ENCODE measurements around the gene BACE1-AS.
"Not testable (repeated sequence)": the region's sequence is repeated elsewhere in the genome, so short reads cannot be mapped to it uniquely, and the experiment has no call there.

The BACE1-AS gene

DNA sequence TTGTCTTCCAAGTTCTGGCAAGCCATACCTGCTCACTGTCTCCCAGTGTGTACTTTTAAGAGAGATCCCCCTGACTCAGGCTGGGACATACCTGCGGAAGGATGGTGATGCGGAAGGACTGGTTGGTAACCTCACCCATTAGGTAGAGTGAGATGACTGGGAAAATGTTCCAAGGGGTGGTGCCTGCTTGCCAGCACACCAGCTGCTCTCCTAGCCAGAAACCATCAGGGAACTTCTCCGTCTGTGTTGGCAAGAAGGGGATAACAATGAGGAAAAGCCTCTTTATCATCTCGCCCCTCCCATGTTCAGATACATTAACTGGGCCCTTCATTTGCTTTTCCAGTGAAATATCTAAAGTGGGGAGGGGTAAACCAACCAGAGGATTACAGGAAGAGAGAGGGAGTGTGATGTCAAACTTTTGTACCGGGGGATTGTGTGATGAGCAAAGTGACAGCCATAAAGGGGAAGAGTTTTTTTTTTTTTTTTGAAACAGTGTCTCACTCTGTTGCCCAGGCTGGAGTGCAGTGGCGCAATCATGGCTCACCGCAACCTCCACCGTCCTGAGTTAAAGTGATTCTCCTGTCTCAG, at the start of gene BACE1-AS:
BACE1-AS (plus strand) TSS at position 538 of the 588 bp plus-strand sequence.
- no peak for DNase-seq

DNA sequence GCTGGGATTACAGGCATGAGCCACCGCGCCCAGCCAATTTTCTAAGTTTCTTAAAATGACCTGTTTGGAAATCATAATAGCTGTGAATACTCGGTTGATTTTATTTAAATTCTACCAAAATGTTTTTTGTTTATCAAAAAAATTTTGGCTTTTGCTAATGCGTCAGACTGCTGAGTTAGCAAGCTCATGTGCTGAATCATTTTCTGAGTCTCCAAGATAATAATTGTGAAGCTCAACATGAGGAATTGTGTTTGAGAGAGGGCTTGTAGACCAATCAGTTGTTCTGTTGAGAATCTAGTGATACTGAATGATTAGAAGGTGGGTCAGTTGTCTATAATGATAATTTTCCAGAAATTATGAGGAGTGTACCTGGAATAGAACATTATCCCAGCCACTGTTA, 42.8 kb upstream of the BACE1-AS start:
- DNase-seq, result no peak

- DNase-seq, result no peak
Observed at GRCh38 chr11:117249571-117249970, 41.6 kb upstream of the BACE1-AS start.

- no peak for DNase-seq
Observed at GRCh38 chr11:117251506-117251905, 39.6 kb upstream of the BACE1-AS start.

- no peak for DNase-seq
Observed at GRCh38 chr11:117255966-117256365, 35.2 kb upstream of the BACE1-AS start.

- DNase-seq, result no peak
Observed at GRCh38 chr11:117256573-117256972, 34.6 kb upstream of the BACE1-AS start.

GRCh38 chr11:117258576-117258975, 32.6 kb upstream of the BACE1-AS start:
- DNase-seq, result no peak

- DNase-seq, result no peak
Observed at GRCh38 chr11:117259417-117259816, 31.7 kb upstream of the BACE1-AS start.

- DNase-seq, result not testable (repeated sequence)
Observed at GRCh38 chr11:117264624-117265323, 26.4 kb upstream of the BACE1-AS start.

GRCh38 chr11:117265745-117266144, 25.4 kb upstream of the BACE1-AS start:
- DNase-seq, result no peak

DNA sequence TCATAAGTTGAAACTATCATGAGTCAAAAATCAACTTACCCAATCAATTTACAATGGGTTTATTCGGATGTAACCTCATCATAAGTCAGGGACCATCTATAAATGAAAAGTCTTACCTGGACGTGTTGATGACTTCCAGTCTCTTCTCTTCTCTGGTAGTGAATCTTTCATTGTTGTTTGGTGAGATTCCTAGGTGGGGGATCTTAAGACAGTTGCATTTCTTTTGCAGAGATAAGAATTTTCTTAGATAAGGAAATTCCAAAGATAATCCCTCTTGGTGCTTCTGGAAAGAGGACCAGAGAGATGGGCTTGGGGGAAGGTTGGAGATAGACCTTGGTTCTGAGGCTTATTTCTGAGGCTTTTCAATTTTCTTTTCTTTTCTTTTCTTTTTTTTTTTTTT, 21.3 kb upstream of the BACE1-AS start:
- no peak for DNase-seq

GRCh38 chr11:117271208-117271607, 19.9 kb upstream of the BACE1-AS start:
- DNase-seq, result no peak

DNA sequence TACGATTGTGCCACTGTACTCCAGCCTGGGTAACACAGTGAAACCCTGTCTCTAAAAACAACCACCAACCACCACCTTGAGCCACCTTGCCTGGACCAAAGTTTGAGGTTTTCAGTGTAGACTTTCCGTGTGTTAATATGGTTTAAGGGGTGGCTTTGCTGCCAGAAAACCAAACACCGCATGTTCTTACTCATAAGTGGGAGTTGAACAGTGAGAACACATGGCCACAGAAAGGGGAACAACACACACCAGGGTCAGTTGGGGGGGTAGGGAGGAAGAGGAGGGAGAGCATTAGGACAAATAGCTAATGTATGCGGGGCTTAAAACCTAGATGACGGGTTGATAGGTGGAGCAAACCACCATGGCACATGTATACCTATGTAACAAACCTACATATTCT, 19.0 kb upstream of the BACE1-AS start:
- not testable (repeated sequence) for DNase-seq

- no peak for DNase-seq
Observed at GRCh38 chr11:117273550-117274289, 17.4 kb upstream of the BACE1-AS start.

GRCh38 chr11:117278347-117278746, 12.8 kb upstream of the BACE1-AS start:
- no peak for DNase-seq

- no peak for DNase-seq
Observed at GRCh38 chr11:117279711-117280376, 11.3 kb upstream of the BACE1-AS start.

GRCh38 chr11:117281159-117281558, 10.0 kb upstream of the BACE1-AS start:
- no peak for DNase-seq

DNA sequence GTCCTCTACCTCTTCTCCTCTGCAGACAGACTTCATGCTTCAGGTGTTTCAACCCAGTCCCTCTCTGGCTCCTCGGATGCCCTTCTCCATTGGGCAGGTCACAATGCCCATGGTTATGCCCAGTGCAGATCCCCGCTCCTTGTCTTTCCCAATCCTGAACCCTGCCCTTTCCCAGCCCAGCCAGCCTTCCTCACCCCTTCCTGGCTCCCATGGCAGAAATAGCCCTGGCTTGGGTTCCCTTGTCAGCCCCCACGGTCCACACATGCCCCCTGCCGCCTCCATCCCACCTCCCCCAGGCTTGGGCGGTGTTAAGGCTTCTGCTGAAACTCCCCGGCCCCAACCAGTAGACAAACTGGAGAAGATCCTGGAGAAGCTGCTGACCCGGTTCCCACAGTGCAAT, 9.3 kb upstream of the BACE1-AS start:
- no peak for DNase-seq

GRCh38 chr11:117282956-117283355, 8.2 kb upstream of the BACE1-AS start:
- DNase-seq, result no peak

DNA sequence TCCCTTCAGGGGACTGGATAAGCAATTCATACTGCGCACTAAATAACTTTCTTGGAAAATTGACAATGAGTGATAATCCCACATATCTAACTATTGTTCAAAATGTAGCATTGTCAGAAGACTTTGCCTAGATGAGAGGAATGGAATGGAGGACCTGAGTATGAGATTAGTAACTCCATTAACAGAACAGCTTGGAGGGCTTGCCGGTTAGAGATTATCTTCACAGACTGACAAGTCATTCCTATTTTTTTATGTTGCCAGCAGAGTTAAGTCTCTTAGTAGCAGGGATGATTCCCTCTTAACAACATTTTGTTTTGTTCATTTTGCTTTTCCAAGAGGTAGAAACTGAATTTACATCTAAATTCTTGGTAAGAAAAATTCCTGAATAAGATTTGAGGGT, 7.1 kb upstream of the BACE1-AS start:
- DNase-seq, result no peak

- no peak for DNase-seq
Observed at GRCh38 chr11:117286588-117286987, 4.6 kb upstream of the BACE1-AS start.

DNA sequence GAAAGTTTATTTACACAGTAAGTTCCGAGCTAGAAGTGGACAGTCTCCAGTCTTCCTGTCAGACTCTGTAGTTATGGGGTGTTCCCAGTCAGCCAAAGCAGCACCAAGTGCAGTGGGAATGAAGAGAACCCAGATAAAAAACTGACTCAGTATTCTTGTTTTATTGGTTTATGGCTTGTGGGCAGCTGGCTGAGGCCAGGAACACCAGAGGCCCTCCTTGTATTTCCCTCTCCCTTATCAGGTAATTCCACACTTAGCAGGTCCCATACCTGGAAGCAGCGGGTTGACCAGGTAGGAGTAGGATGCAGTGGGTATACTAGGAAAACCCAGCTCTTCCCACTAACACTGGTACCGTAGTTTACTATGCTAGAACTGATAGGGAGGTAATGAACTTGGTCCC, 3.5 kb upstream of the BACE1-AS start:
- DNase-seq, result no peak

- DNase-seq, result no peak
Observed at GRCh38 chr11:117289795-117290194, 1.4 kb upstream of the BACE1-AS start.

GRCh38 chr11:117292616-117293015, 1.5 kb downstream of the BACE1-AS start:
- DNase-seq, result no peak

Measured in stimulated activated CD4-positive, alpha-beta T cell treated with anti-CD3 and anti-CD28 coated beads, Interleukin-4, amount 100 ng/mL, for 1 hour (primary cell).